H9 (cell line): Measurements from ENCODE around the gene PCDHGA9. TPM values are rescaled to one million over a fixed set of nuclear protein-coding genes. Genes with fewer than 3 reads are reported as not detected.
"Not testable (repeated sequence)": the region's sequence is repeated elsewhere in the genome, so short reads cannot be mapped to it uniquely, and the experiment has no call there.

Experiments used
- DNase-seq: peaks from one replicate; pipeline ENCODE4 v3.0.0-alpha.2; 2017
- H2AFZ ChIP-seq: one replicate; pipeline ENCODE4 v1.6.1; 2013; ENCODE audit warnings: mild to moderate bottlenecking, low read length, control low read depth, moderate library complexity
- H2AK5ac ChIP-seq: 2 replicates; pipeline ENCODE4 v1.6.1; 2013; ENCODE audit warnings: low read length, control low read depth, mixed read lengths; ENCODE audit not compliant: insufficient read length
- H2BK120ac ChIP-seq: one replicate; pipeline ENCODE4 v1.6.1; 2013; ENCODE audit warnings: low read depth, mild to moderate bottlenecking, low read length, control low read depth, inconsistent platforms; ENCODE audit not compliant: poor library complexity, severe bottlenecking
- H2BK12ac ChIP-seq: 2 replicates; pipeline ENCODE4 v1.6.1; 2013; ENCODE audit warnings: low read length, control low read depth, mixed read lengths, low read depth; ENCODE audit not compliant: insufficient read length
- H2BK15ac ChIP-seq: 2 replicates; pipeline ENCODE4 v1.6.1; 2013; ENCODE audit warnings: low read depth, low read length, control low read depth
- H2BK20ac ChIP-seq: one replicate; pipeline ENCODE4 v1.6.1; 2013; ENCODE audit warnings: low read depth, mild to moderate bottlenecking, low read length, control low read depth, inconsistent platforms; ENCODE audit not compliant: poor library complexity, severe bottlenecking
- H2BK5ac ChIP-seq: 2 replicates; pipeline ENCODE4 v1.6.1; 2013; ENCODE audit warnings: low read length, control low read depth, mixed read lengths; ENCODE audit not compliant: insufficient read length
- H3K14ac ChIP-seq: 2 replicates; pipeline ENCODE4 v1.6.1; 2013; ENCODE audit warnings: low read length, control low read depth; ENCODE audit not compliant: insufficient read depth
- H3K18ac ChIP-seq: 2 replicates; pipeline ENCODE4 v1.6.1; 2013; ENCODE audit warnings: low read depth, mild to moderate bottlenecking, mixed read lengths, low read length, control low read depth; ENCODE audit not compliant: insufficient read length
- H3K23ac ChIP-seq: 2 replicates; pipeline ENCODE4 v1.6.1; 2013; ENCODE audit warnings: low read length, control low read depth, mixed read lengths, low read depth; ENCODE audit not compliant: insufficient read length
- H3K23me2 ChIP-seq: 2 replicates; pipeline ENCODE4 v1.6.1; 2013; ENCODE audit warnings: low read depth, mild to moderate bottlenecking, mixed read lengths, low read length, control low read depth; ENCODE audit not compliant: insufficient read length, poor library complexity, severe bottlenecking
- H3K27ac ChIP-seq: 2 replicates; pipeline ENCODE4 v1.5.1; 2013; ENCODE audit warnings: low read length, control low read depth, mixed read lengths, low read depth; ENCODE audit not compliant: insufficient read length
- H3K27me3 ChIP-seq: 2 replicates; pipeline ENCODE4 v1.6.1; 2013; ENCODE audit warnings: low read length, control low read depth, inconsistent platforms; ENCODE audit not compliant: insufficient read depth
- H3K4ac ChIP-seq: 2 replicates; pipeline ENCODE4 v1.6.1; 2013; ENCODE audit warnings: low read depth, mild to moderate bottlenecking, control low read depth, inconsistent platforms, low read length, moderate library complexity
- H3K4me1 ChIP-seq: 2 replicates; pipeline ENCODE4 v1.6.1; 2013; ENCODE audit warnings: low read length, control low read depth, inconsistent platforms; ENCODE audit not compliant: insufficient read depth
- H3K4me2 ChIP-seq: 2 replicates; pipeline ENCODE4 v1.6.1; 2013; ENCODE audit warnings: low read length, control low read depth, mixed read lengths; ENCODE audit not compliant: insufficient read length, insufficient read depth
- H3K56ac ChIP-seq: 2 replicates; pipeline ENCODE4 v1.6.1; 2013; ENCODE audit warnings: low read depth, mild to moderate bottlenecking, mixed read lengths, low read length, control low read depth; ENCODE audit not compliant: insufficient read length
- H3K79me1 ChIP-seq: 2 replicates; pipeline ENCODE4 v1.6.1; 2013; ENCODE audit warnings: low read depth, mild to moderate bottlenecking, moderate library complexity, low read length, control low read depth, inconsistent platforms; ENCODE audit not compliant: insufficient read depth, poor library complexity, severe bottlenecking
- H3K79me2 ChIP-seq: 2 replicates; pipeline ENCODE4 v1.6.1; 2013; ENCODE audit warnings: low read length, control low read depth, inconsistent platforms; ENCODE audit not compliant: insufficient read depth
- H3K9ac ChIP-seq: 2 replicates; pipeline ENCODE4 v1.6.1; 2013; ENCODE audit warnings: low read length, control low read depth, mixed read lengths; ENCODE audit not compliant: insufficient read length; ENCODE audit errors: extremely low read depth
- H3K9me3 ChIP-seq: one replicate; pipeline ENCODE4 v1.6.1; 2013; ENCODE audit warnings: low read depth, low read length, inconsistent platforms; ENCODE audit not compliant: control insufficient read depth
- H3T11ph ChIP-seq: one replicate; pipeline ENCODE4 v1.6.1; 2013; ENCODE audit warnings: mild to moderate bottlenecking, low read length, control low read depth, inconsistent platforms
- H4K20me1 ChIP-seq: one replicate; pipeline ENCODE4 v1.6.1; 2013; ENCODE audit not compliant: control insufficient read depth, insufficient read length, insufficient read depth
- H4K5ac ChIP-seq: 2 replicates; pipeline ENCODE4 v1.6.1; 2013; ENCODE audit warnings: low read depth, mild to moderate bottlenecking, mixed read lengths, low read length, control low read depth; ENCODE audit not compliant: insufficient read length
- H4K8ac ChIP-seq: replicated peaks from 2 replicates; pipeline ENCODE4 v1.6.1; 2013; ENCODE audit warnings: low read length, control low read depth, mixed read lengths, low read depth; ENCODE audit not compliant: insufficient read length
- H4K91ac ChIP-seq: 2 replicates; pipeline ENCODE4 v1.6.1; 2013; ENCODE audit warnings: low read depth, mild to moderate bottlenecking, moderate library complexity, mixed read lengths, low read length, control low read depth; ENCODE audit not compliant: insufficient read length
- H3K27ac Mint-ChIP-seq, 3 experiments: 2 replicates in 2 of 3; 3 replicates in 1 of 3; pipeline ENCODE4 v1.8.0; 2020 to 2021; ENCODE audit warnings: mixed read lengths in 3 of 3, mild to moderate bottlenecking in 1 of 3, moderate library complexity in 1 of 3
- H3K27me3 Mint-ChIP-seq: 2 replicates; pipeline ENCODE4 v1.8.0; 2021; ENCODE audit warnings: low read depth, mild to moderate bottlenecking, moderate library complexity, mixed read lengths
- H3K36me3 Mint-ChIP-seq, 3 experiments: 2 replicates in 2 of 3; 3 replicates in 1 of 3; pipeline ENCODE4 v1.8.0; 2020 to 2021; ENCODE audit warnings: low read depth in 3 of 3, mixed read lengths in 3 of 3; ENCODE audit not compliant: insufficient read depth in 1 of 3
- H3K4me1 Mint-ChIP-seq, 2 experiments: 2 replicates each; pipeline ENCODE4 v1.8.0; 2020; ENCODE audit warnings: mixed read lengths in 2 of 2
- H3K4me3 Mint-ChIP-seq, 2 experiments: 2 replicates in 1 of 2; 3 replicates in 1 of 2; pipeline ENCODE4 v1.8.0; 2020 to 2021; ENCODE audit warnings: mild to moderate bottlenecking in 2 of 2, mixed read lengths in 2 of 2, moderate library complexity in 1 of 2
- H3K9me3 Mint-ChIP-seq, 2 experiments: 2 replicates in 1 of 2; 3 replicates in 1 of 2; pipeline ENCODE4 v1.8.0; 2020; ENCODE audit warnings: mild to moderate bottlenecking in 2 of 2, mixed read lengths in 2 of 2, moderate library complexity in 1 of 2
- WGBS: extraction: QIAGEN DNeasy Blood & Tissue Kit; methylation state at CpG from one replicate; pipeline ENCODE4 v1.1.7; 2013; ENCODE audit warnings: missing lambda C conversion rate, low lambda C conversion rate, mixed read lengths; ENCODE audit not compliant: insufficient read length; ENCODE audit errors: extremely low coverage; 5-methylcytosine and 5-hydroxymethylcytosine counted together
- total RNA-seq: library from RNA; stranded (reverse); gene quantifications from 2 replicates; pipeline ENCODE4 v1.2.1, GENCODE V29; 2021
- TF ChIP-seq, protein P1 (sequence below): fragments of 200-600 bp; sonication (generic); conservative IDR thresholded peaks from 3 replicates; pipeline ENCODE4 v1.8.0; 2021; ENCODE audit warnings: antibody characterized with exemption, mild to moderate bottlenecking

The PCDHGA9 gene
- total RNA-seq, 1 experiment from 2014 or later = 1.3 TPM

DNA sequence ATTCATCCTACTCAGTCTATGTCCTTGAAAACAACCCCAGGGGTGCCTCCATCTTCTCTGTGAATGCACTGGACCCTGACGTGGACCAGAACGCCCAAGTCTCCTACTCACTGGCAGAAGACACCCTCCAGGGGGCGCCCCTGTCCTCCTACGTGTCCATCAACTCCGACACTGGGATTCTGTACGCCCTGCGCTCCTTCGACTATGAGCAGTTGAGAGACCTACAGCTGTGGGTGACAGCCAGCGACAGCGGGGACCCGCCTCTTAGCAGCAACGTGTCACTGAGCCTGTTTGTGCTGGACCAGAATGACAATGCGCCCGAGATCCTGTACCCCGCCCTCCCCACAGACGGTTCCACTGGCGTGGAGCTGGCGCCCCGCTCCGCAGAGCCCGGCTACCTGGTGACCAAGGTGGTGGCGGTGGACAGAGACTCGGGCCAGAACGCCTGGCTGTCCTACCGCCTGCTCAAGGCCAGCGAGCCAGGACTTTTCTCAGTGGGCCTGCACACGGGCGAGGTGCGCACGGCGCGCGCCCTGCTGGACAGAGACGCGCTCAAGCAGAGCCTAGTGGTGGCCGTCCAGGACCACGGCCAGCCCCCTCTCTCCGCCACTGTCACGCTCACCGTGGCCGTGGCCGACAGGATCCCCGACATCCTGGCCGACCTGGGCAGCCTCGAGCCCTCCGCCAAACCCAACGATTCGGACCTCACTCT lies 27.0 kb upstream of the PCDHGA9 start:
- TF ChIP-seq, protein P1, sequence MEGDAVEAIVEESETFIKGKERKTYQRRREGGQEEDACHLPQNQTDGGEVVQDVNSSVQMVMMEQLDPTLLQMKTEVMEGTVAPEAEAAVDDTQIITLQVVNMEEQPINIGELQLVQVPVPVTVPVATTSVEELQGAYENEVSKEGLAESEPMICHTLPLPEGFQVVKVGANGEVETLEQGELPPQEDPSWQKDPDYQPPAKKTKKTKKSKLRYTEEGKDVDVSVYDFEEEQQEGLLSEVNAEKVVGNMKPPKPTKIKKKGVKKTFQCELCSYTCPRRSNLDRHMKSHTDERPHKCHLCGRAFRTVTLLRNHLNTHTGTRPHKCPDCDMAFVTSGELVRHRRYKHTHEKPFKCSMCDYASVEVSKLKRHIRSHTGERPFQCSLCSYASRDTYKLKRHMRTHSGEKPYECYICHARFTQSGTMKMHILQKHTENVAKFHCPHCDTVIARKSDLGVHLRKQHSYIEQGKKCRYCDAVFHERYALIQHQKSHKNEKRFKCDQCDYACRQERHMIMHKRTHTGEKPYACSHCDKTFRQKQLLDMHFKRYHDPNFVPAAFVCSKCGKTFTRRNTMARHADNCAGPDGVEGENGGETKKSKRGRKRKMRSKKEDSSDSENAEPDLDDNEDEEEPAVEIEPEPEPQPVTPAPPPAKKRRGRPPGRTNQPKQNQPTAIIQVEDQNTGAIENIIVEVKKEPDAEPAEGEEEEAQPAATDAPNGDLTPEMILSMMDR = peak; percentile 30; the same call in 1 of the 3 replicates
- not testable (repeated sequence) for H3K9ac ChIP-seq, H3K4ac ChIP-seq, H3K27me3 Mint-ChIP-seq, H3K4me1 ChIP-seq, H3K27ac Mint-ChIP-seq, H4K20me1 ChIP-seq, H3K4me3 Mint-ChIP-seq, H3K18ac ChIP-seq, H3K79me1 ChIP-seq, H2BK12ac ChIP-seq, H2BK15ac ChIP-seq, H4K5ac ChIP-seq, H3K23me2 ChIP-seq, H3K23ac ChIP-seq, H3T11ph ChIP-seq, H3K14ac ChIP-seq, H2BK20ac ChIP-seq, H2BK120ac ChIP-seq, H3K27ac ChIP-seq, H2AK5ac ChIP-seq, H3K27me3 ChIP-seq, H2BK5ac ChIP-seq, H4K91ac ChIP-seq, H4K8ac ChIP-seq, H3K79me2 ChIP-seq, H3K4me2 ChIP-seq, H3K4me1 Mint-ChIP-seq, H3K56ac ChIP-seq, H2AFZ ChIP-seq
- WGBS = no CpG with 5 or more reads among the region's 48 CpGs
- H3K36me3 Mint-ChIP-seq = peaks cover 30 to 45% (median 43%) of the 10 kb centered on the region in 3 experiments
- H3K9me3 ChIP-seq = peaks cover 30% of the 10 kb centered on the region
- DNase-seq = peak; percentile 24
- H3K9me3 Mint-ChIP-seq = peaks cover 59 to 70% of the 10 kb centered on the region in 2 experiments
